SHP77 (cell line): ENCODE results near the gene ZBP1.

Experiments
- DNase-seq, 2 experiments: peaks; one replicate each; lab custom pipeline; 2025; lab: John Stamatoyannopoulos, UW

Gene ZBP1

GRCh38 chr20:57620274-57620990 lies at the start of gene ZBP1:
Gene ZBP1 (minus strand): TSS chr20:57620426. CDS start chr20:57620295, 131 bp downstream.
- DNase-seq, result peak in 1 of 2 experiments; percentile 16

GRCh38 chr20:57669632-57670031 lies 49.4 kb upstream of the ZBP1 start:
- DNase-seq, result no peak

- no peak for DNase-seq
These were observed 47.9 kb upstream of the ZBP1 start for GRCh38 chr20:57667924-57668782.

DNA sequence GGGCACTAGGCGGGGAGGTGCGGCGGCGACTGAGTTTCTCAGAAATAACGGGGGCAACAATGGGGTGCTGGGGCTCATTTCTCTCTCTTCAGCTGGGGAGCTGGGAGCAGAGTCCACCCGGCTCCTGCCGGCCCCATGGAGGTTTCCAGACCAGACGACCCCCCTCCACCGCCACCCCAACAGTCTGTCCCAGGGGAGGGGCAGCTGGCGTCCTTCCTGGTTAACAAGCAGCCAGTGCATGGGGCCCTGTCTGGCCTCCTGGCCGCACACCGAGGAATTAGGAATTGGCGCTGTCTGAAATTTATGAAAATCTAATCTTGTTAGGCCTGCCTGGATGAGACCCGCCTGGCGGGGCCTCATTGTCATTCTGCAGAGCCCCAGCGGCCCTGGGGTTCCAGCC lies 47.2 kb upstream of the ZBP1 start:
- DNase-seq, result no peak

- DNase-seq, result no peak
These were observed 46.6 kb upstream of the ZBP1 start for GRCh38 chr20:57666834-57667157.

GRCh38 chr20:57666106-57666833 lies 46.0 kb upstream of the ZBP1 start:
- DNase-seq, result no peak

GRCh38 chr20:57665589-57665971 lies 45.4 kb upstream of the ZBP1 start:
- DNase-seq, result no peak

DNA sequence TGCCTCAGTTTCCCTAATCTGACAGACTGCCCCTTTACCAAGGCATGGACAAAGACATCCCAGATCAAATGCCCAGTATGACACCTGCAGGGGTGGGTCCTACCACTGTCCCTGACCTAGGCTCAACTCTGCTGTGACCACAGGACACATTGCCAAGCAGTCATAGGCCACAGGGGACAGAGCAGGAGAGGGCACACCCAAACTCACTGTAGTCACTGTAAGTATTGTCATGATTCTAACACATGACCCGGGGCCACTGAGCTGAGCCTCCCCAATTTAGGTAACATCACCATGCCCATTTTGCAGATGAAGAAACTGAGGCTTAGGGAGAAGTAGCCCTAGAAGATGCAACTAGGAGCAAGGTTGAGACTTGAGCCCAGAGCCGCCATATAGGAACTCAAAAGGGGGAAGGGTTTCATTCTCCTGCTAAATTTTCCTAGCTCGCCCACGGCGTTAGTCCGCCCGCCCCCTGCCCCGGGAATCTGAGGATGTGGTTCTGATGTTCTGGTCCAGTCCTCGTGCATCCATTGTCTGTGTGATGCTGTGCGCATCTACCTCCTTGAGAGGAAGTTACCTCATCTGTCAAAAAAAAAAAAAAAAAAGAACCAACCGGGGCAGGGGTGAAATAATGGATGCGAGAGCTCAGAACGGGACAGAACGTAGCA lies 44.8 kb upstream of the ZBP1 start:
- DNase-seq, result no peak

DNA sequence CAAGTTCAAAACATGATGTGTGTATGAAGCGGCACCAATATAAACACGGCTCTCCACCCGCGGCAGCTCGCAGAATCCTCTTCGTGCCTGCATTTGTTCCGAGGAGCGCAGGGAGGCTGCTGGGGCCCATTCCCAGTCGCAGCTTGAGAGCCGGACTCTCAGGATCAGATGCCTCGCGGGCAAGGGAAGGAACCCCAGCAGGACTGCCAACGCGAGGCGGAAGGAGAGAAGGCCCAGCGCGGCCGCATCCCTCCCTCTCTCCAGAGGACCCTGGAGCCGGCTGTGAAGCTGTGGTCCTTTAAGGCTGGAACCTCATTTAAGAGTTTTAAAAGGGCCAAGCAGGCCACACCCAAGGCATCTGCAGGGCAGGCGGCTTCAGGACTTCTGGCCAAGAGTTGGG lies 44.2 kb upstream of the ZBP1 start:
- no peak for DNase-seq

DNA sequence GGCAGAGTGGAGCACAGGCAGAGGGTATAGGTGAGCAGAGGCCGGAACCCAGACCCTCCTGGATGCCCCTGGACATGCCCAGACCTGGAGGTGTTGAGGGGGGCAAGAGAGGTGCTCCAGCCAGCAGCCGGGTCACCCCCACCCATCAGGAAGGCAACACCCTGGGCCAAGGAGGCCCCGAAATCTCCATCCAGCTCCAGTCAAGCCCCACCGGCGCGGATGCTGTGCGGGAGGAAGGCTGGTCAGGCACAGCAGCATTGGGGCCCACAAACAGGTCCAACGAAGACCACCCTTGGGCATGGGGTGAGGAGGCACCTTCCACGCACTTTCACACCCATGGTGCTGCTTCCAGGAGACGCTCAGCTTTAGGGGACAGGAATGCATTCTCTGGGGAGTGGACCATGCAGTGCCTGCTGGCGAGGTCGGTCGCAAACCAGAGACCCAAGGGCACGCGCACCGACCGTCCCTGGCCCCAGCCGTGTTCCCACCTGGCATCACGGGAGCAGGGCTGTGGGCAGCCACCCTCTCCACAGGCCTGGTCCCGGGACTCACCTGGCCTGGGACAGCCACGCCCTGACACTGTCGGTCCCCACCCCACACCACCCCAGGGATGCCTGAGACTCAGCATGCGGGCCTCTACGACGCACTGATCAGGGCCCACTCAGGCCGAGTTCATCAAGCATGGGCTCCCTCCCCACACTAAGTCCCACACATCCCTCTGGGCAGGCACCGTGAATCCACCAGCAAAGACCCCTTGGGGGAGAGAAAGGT lies 43.6 kb upstream of the ZBP1 start:
- DNase-seq, result no peak

DNA sequence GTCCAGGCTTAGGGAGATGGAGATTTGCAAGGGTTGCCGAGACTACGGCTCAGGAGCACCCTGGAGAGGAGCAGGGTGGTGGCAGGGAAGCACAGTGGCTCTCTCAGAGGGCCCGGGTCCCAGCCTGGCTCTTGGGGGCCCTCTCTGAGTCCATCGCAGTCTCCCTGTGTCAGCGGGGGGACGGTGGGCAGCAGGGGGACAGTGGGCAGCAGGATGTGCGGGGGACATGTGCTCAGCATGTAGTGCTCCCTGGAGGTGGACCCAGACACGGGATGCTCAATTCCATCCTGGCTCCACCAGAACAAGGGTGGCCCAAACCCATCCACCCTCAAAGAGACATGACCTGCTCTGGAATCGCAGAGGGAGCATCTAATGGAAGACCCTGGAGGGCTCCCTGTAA lies 43.0 kb upstream of the ZBP1 start:
- no peak for DNase-seq

GRCh38 chr20:57662456-57663240 lies 42.4 kb upstream of the ZBP1 start:
- no peak for DNase-seq

DNA sequence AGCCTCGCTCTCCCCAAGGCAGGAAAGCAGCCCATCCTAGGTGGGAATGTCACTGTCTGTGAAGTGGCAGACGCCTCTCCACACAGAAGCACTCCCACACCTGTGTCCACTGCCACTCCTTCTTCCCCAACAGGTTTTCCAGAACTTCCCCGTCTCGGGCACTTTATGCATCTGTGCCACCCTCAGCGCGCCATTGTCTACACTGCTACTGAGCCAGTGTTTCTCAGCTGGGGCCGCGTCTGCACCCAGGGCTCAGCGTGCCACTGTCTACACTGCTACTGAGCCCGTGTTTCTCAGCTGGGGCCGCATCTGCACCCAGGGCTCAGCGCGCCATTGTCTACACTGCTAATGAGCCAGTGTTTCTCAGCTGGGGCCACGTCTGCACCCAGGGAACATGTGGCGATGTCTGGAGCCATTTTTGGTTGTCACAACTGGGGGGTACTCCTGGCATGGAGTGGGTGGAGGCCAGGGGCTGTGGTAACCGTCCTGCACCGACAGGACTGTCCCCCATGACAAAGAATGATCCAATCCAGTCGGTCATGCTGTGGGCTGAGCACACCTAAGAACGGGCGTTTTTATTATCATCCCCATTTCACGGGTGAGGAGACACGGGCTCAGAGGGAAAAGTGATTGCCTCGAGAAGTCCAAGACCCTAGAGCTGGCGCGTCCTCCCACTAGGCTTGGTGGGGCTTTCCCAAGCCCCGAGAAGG lies 41.7 kb upstream of the ZBP1 start:
- no peak for DNase-seq

DNA sequence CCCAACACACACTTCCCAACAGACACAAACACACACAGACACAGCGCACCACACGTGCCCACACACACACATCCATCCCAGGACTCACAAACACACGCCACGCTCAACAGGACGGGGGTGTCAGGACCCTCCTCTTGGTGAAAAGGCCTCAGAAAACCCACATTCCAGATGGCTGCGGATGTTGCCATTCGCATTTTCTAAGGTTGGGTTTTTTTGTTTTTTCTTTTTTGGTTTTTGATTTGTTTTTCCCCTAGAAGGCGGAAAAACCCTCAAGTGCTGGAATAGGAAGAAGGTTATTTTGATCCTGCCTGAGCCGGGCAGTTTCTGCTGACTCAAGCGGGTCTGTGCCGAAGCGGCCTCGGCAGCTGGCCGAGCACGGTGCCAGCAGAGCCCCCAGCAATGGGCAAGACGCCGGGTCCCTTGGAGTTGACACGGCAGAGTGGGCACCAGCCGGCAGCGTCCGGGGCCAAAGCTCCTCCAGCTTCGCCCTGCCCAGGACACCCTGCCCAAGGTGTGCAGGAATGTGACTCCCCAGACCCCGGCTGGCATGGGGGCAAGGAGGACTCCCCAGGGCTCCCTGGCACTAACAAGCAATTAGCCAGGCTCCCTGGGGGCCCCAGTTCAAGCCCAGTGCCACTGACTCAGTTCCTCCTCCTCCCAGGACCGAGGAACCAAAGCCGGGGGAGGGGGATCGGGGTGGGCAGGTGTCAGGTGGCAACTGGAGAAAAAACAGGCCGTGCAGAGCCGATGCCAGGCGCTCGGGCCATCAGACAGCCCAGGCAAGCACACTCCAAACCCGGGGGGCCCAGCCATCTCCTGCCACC lies 40.9 kb upstream of the ZBP1 start:
- DNase-seq, result no peak

GRCh38 chr20:57660181-57660921 lies 40.1 kb upstream of the ZBP1 start:
- no peak for DNase-seq

- no peak for DNase-seq
These were observed 39.4 kb upstream of the ZBP1 start for GRCh38 chr20:57659517-57660180.

- DNase-seq, result no peak
These were observed 38.7 kb upstream of the ZBP1 start for GRCh38 chr20:57658833-57659516.
